IPS-20b (cell line): ENCODE results near the gene ELL2.
"Not testable (repeated sequence)": the region's sequence is repeated elsewhere in the genome, so short reads cannot be mapped to it uniquely, and the experiment has no call there.

Experiments
- H3K27ac ChIP-seq: one replicate; pipeline ENCODE4 v1.5.1; 2013; ENCODE audit warnings: low read length
- H3K27me3 ChIP-seq: 2 replicates; pipeline ENCODE4 v1.6.1; 2013; ENCODE audit warnings: mild to moderate bottlenecking, low read length, inconsistent platforms; ENCODE audit not compliant: insufficient read depth
- H3K36me3 ChIP-seq: 2 replicates; pipeline ENCODE4 v1.6.1; 2013; ENCODE audit warnings: low read depth, mild to moderate bottlenecking, inconsistent platforms, low read length, moderate library complexity; ENCODE audit not compliant: insufficient read depth
- H3K4me1 ChIP-seq: 2 replicates; pipeline ENCODE4 v1.6.1; 2013; ENCODE audit warnings: mild to moderate bottlenecking, control low read depth, inconsistent platforms, low read length, moderate library complexity; ENCODE audit not compliant: insufficient read depth
- H3K4me3 ChIP-seq: 2 replicates; pipeline ENCODE4 v1.5.1; 2013; ENCODE audit warnings: mild to moderate bottlenecking, low read length, inconsistent platforms
- H3K9ac ChIP-seq: 2 replicates; pipeline ENCODE4 v1.6.1; 2013; ENCODE audit warnings: low read depth, mild to moderate bottlenecking, inconsistent platforms, low read length, moderate library complexity
- H3K9me3 ChIP-seq: 2 replicates; pipeline ENCODE4 v1.6.1; 2013; ENCODE audit warnings: mild to moderate bottlenecking, low read depth, low read length, inconsistent platforms; ENCODE audit not compliant: insufficient read depth

The ELL2 gene

DNA sequence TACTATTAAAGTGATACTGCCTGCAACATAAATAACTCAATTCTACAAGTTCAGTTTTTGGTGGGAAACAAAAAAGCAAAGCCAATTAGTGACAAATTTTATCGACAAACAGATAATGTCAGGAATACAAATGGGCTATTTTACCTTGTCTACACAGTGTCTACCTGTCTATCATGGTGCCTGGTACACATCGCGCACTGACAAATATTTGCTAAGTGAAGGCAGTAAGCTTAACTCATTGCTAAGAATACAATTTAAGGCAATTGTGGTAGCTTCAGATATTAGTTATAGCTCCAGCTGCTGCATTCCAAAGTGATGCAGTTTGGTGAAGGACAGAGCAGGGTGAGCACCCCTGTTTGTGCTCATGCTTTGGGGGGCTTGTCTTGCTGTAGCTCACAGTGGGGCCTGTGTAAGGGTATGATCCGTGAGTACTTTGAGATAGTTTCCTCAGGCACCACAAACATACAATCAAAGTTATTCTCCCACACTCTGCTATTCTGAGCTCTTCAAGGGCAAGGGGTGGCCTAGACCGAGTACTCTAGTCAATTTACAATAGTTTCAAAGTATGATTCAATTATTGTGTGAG lies 24.7 kb downstream of the ELL2 start:
- H3K27ac ChIP-seq: no peak overlapping the region
- H3K36me3 ChIP-seq: no peaks in the 10 kb centered on the region

DNA sequence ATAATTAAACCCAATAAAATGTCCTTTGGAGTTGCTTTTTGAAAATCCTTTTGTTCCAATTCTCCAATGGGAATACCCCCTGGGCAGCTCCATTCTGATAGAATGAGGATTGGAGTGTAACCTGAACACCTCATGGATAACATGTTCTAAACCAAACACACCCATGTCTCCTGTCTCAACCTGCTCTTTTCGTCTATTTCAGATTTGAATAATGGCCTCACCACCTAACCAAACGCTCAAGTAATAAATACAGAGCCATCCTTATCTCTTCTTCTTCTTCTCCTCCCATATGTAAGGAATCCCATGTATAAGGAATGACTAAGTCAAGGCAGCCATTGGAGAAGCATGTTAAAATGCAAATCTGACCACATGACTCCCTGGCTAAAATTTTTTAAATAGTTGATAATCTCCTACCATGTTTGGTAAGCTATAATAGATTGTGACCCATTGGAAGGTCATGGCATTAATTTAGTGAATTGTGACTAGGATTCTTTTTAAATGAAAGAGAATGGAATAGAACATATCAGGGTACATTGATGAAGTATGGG lies 26.0 kb downstream of the ELL2 start:
- H3K4me1 ChIP-seq: peaks cover 6% of the 10 kb centered on the region; the same call in 1 of the 2 replicates
- no peaks in the 10 kb centered on the region for H3K36me3 ChIP-seq
- H3K27me3 ChIP-seq: no peaks in the 10 kb centered on the region
- H3K9me3 ChIP-seq: no peaks in the 10 kb centered on the region
- no peak overlapping the region for H3K27ac ChIP-seq
- H3K4me3 ChIP-seq: no peak overlapping the region
- no peak overlapping the region for H3K9ac ChIP-seq

More for the DNA sequence above, 24.7 kb downstream of the ELL2 start:
- no peak overlapping the region for H3K4me3 ChIP-seq
- H3K9ac ChIP-seq: no peak overlapping the region
- H3K27me3 ChIP-seq: no peaks in the 10 kb centered on the region
- peaks cover 19% of the 10 kb centered on the region for H3K4me1 ChIP-seq
- H3K9me3 ChIP-seq: no peaks in the 10 kb centered on the region

DNA sequence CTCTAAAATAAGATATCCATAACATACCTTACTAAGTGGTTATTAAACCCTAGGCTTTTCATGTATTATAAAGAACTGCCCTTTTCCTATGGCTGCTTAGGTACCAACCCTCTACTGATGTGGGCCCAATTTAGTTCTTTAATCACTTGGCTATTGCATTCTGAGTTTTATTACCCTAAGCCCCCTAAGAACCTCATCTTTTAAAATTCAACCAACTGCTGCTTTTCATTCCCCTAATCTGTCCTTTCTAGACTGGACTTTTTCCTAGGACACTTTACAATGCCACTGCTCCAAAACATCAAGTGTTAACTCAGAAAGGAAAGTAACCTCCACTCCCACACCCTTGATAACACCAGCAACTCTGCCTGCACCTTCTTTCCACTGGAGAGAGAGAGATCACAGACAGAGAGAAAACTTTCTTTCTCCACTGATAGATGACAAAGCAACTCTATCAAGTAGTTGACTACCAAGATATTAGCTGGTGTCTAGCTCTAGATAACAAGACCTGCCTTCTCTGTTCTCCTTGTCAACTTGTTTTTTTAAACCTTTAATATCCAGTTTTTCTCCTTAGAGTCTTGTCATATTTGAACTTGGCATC lies 27.3 kb downstream of the ELL2 start:
- Histone ChIP-seq H3K27me3 (no peaks in the 10 kb centered on the region), H3K9ac (no peak overlapping the region), H3K27ac (no peak overlapping the region), H3K9me3 (no peaks in the 10 kb centered on the region), H3K4me1 (peaks cover 2% of the 10 kb centered on the region; the same call in 1 of the 2 replicates), H3K4me3 (no peak overlapping the region), H3K36me3 (no peaks in the 10 kb centered on the region)

DNA sequence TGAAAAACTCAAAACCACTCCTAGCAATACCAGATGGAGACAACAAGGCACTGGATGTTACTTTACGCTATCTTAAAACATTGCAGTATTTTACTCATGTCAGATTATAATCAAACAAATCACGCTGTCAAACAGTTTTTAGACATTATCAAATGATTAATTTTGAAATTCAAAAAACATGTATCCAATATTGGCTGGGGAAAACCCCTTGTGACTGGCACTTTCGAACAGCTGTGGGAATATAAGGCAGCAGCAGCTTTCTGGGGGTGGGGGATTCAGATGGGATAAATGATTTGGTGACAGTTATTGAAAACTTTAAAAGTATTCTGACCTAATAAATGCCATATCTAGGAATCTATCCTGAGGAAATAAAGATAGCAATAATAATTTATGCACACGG lies 28.7 kb downstream of the ELL2 start:
- H3K9me3 ChIP-seq: no peaks in the 10 kb centered on the region
- no peak overlapping the region for H3K27ac ChIP-seq
- no peaks in the 10 kb centered on the region for H3K27me3 ChIP-seq
- H3K4me3 ChIP-seq: no peak overlapping the region
- peaks cover 2% of the 10 kb centered on the region; the same call in 1 of the 2 replicates for H3K4me1 ChIP-seq
- H3K9ac ChIP-seq: no peak overlapping the region
- H3K36me3 ChIP-seq: no peaks in the 10 kb centered on the region

DNA sequence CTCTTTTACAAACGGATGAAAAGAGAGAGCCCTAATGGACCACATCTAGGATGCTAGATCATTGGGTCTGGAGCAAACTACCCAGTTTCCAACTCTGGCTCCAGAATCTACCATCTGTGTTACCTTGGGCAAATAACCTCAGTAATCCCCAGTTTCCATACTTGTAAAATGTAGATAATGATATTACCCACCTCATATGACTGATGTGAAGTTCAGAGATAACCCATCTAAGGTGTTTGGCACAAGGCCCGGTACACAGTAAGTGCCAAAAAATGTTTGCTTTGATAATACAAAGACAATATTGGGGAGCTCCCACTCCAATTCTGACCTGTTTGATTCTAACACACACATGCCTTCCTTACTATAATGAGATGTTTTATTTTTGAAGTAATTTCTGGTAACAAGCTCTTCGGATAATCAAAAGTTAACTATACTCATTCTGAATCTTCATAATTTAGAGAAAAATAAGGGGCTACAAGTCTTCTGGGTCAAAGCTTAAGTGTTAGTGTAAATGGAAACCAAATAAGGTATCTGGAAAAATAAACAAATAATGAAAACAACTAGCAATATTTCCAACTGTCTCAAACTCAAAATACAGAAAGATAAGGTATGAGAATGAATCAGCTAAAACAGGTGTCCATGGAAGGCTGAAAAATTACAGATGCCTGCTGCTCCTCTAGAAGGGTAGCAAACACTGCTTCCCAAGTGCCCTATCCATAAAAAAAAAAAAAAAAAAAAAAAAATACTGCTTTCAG lies 30.4 kb downstream of the ELL2 start:
- no peak overlapping the region for H3K27ac ChIP-seq

DNA sequence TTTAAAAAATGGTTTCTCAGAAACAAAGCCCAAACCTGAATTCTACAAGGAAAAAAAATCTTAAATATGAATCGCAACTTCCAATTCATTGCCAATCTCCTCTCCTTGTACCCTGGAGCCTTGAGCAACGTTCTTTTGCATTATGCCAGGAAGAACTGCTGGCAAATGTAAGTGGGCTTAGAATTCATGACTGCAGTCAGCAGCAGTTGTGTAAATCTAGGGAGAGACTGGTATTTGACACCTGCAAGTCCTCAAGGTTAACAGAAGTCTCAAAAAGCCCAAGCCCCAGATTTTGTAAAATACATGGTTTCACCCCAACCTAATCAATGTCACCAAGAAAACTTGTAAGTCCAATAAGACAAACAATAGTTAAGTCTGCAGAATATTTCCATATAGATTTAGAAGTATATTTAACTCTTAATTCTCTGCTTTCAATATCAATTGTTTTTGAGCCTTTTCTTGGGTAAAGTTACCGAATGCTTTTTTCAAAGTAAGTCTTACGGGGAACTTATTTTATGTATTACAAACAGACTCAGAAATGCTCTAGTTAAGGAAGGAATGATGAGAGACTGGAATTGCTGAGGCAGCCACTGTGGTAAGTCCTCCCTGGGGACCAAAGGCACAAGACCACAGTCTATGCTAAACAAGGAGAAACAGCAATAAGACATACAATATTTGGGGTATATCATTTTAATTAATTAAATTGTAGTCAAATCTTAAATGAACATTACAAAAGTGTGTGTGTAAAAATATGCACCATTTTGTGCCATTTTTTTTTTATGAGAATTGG lies 31.3 kb downstream of the ELL2 start:
- Histone ChIP-seq H3K9me3 (no peaks in the 10 kb centered on the region), H3K9ac (no peak overlapping the region), H3K27me3 (no peaks in the 10 kb centered on the region), H3K27ac (no peak overlapping the region), H3K4me1 (peaks cover 2% of the 10 kb centered on the region; the same call in 1 of the 2 replicates), H3K4me3 (no peak overlapping the region), H3K36me3 (no peaks in the 10 kb centered on the region)

More for the DNA sequence above, 30.4 kb downstream of the ELL2 start:
- no peak overlapping the region for H3K9ac ChIP-seq
- H3K9me3 ChIP-seq: no peaks in the 10 kb centered on the region
- H3K36me3 ChIP-seq: no peaks in the 10 kb centered on the region
- no peak overlapping the region for H3K4me3 ChIP-seq
- peaks cover 2% of the 10 kb centered on the region; the same call in 1 of the 2 replicates for H3K4me1 ChIP-seq
- no peaks in the 10 kb centered on the region for H3K27me3 ChIP-seq

DNA sequence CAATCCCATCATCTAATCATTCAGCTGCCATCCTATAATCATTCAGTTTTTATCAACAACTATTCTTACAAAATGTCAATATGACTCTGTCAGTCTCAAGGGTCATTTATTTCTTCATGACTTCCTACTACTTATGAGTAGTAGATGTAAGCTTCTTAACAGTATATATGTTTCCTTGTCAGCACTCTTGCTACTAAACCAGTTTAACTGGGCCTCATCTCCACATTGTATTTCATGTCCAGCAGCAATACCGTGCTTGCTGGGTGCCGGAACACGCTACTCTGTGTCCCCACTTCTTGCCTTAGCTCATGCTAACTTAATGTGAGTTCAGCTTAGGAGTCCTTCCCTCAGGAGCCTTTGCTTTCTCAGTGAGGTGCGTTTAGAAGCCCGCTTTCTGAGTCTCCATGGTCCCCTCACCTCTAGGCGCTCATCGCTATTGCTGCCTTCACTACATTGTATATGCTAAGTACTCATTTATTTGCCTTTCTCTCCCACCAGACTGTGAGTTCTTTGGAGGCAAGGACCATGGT lies 32.9 kb downstream of the ELL2 start:
- Histone ChIP-seq H3K9me3 (no peaks in the 10 kb centered on the region), H3K4me3 (no peak overlapping the region), H3K27me3 (no peaks in the 10 kb centered on the region), H3K36me3 (no peaks in the 10 kb centered on the region), H3K4me1 (peaks cover 2% of the 10 kb centered on the region; the same call in 1 of the 2 replicates), H3K9ac (no peak overlapping the region), H3K27ac (no peak overlapping the region)

DNA sequence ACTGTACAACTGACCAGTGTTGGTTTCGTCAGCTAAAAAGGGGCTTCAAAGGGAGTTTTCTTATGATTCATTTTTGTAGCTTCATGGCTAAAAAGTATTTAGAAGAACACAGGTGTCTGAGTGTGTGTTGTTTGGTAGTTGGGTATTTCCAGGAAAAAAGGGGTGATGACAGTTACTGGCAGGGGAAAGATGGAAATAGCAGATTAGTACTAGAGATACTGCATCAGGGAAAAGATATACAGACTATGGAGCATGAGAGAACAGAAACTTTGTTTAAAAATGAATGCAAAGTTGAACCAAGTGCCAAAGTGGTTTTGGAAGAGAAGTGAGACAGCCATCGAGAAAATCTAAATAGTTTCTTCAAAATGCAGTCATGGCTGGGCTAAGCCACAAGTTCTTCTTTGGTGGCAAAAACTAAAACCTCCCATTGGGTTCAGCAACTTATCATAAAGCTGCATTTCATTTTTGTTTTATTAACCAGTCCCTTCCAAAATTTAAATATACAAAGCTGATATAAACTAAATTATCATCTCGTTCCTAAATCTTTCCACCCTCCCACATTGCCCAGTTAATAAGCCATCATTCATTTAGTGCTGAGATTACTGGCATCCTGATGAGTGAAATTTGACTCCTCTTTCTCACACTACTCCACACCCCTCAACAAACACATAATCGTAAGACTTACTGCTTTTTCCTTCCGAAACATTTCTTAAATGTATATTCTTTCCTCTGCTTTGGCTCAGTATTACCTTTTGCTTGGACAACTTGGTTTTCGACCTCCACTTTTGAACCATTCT lies 33.5 kb downstream of the ELL2 start:
- Histone ChIP-seq H3K4me1 (peaks cover 2% of the 10 kb centered on the region; the same call in 1 of the 2 replicates), H3K9ac (no peak overlapping the region), H3K9me3 (no peaks in the 10 kb centered on the region), H3K36me3 (no peaks in the 10 kb centered on the region), H3K27ac (no peak overlapping the region), H3K27me3 (no peaks in the 10 kb centered on the region), H3K4me3 (no peak overlapping the region)

DNA sequence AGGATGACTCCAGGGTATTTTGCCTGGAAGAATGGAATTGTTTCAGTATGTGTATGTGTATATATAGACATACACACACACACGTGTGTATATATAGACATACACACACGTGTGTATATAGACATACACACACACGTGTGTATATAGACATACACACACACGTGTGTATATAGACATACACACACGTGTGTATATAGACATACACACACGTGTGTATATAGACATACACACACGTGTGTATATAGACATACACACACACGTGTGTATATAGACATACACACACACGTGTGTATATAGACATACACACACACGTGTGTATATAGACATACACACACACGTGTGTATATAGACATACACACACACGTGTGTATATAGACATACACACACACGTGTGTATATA lies 34.4 kb downstream of the ELL2 start:
- not testable (repeated sequence) for H3K36me3 ChIP-seq, H3K9me3 ChIP-seq, H3K9ac ChIP-seq, H3K4me1 ChIP-seq, H3K4me3 ChIP-seq, H3K27ac ChIP-seq, H3K27me3 ChIP-seq

DNA sequence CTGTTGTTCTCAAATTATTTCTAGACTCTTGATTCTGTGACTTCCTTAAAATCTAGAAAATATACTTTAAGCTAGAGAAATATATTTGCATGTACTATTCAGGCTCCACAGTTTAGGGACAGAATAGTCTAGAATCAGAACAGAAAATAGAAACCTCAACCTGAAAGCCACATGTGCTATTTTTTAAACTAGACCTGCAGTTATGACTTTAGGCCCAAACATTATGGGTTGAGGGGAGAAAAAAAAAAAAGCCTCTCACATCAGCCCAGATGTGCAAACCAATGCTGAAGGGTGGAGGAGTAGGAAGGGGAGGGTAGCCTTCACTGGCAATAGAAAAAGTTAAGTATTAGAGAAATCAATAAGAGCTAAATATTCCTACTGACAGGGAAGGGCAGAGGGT lies 35.7 kb downstream of the ELL2 start:
- Histone ChIP-seq H3K27ac (no peak overlapping the region), H3K4me1 (peaks cover 2% of the 10 kb centered on the region; the same call in 1 of the 2 replicates), H3K9ac (no peak overlapping the region), H3K27me3 (no peaks in the 10 kb centered on the region), H3K4me3 (no peak overlapping the region), H3K36me3 (no peaks in the 10 kb centered on the region), H3K9me3 (no peaks in the 10 kb centered on the region)
